CD4-positive, alpha-beta memory T cell (primary cell): Measurements from ENCODE around the gene HECA. TPM values are rescaled to one million over a fixed set of nuclear protein-coding genes. Genes with fewer than 3 reads are reported as not detected.

Experiments used
- CTCF ChIA-PET: fragments of 350-600 bp; sonication (Branson Sonifier 250); formaldehyde crosslinking; loops from one replicate; lab custom pipeline; 2021; ENCODE audit warnings: inconsistent platforms; ENCODE audit not compliant: partially characterized antibody; lab: Charles Lee
- POLR2A ChIA-PET: fragments of 350-600 bp; sonication (Branson Sonifier 250); formaldehyde crosslinking; loops from one replicate; lab custom pipeline; 2021; ENCODE audit not compliant: partially characterized antibody; lab: Charles Lee
- DNase-seq, 5 donors: peaks; one replicate each; pipeline versions ENCODE4 v3.0.0 to v3.0.0-alpha.2; 2020 to 2022; ENCODE audit warnings: mixed read lengths in 1 of 5
- H3K27ac ChIP-seq: one replicate; pipeline ENCODE4 v1.7.0; 2013; ENCODE audit warnings: low read depth, low read length
- H3K27me3 ChIP-seq: 2 replicates; pipeline ENCODE4 v1.7.0; 2013; ENCODE audit warnings: mild to moderate bottlenecking, low read length, moderate library complexity; ENCODE audit not compliant: insufficient read depth
- H3K36me3 ChIP-seq: 2 replicates; pipeline ENCODE4 v1.7.0; 2013; ENCODE audit warnings: mild to moderate bottlenecking, low read length, moderate library complexity; ENCODE audit not compliant: insufficient read depth
- H3K4me1 ChIP-seq: 2 replicates; pipeline ENCODE4 v1.7.0; 2013; ENCODE audit warnings: mild to moderate bottlenecking, low read length, moderate library complexity; ENCODE audit not compliant: insufficient read depth
- H3K4me3 ChIP-seq, 2 donors: one replicate each; pipeline ENCODE4 v1.7.0; 2013; ENCODE audit warnings: low read length in 2 of 2, mild to moderate bottlenecking in 1 of 2
- H3K9me3 ChIP-seq, 2 donors: one replicate each; pipeline ENCODE4 v1.7.0; 2013; ENCODE audit warnings: low read length in 2 of 2, control low read depth in 1 of 2; ENCODE audit not compliant: control insufficient read depth in 1 of 2
- H3K27ac Mint-ChIP-seq, 7 donors: one replicate each; pipeline ENCODE4 v1.8.0; 2020 to 2021; ENCODE audit warnings: mixed read lengths in 7 of 7, mild to moderate bottlenecking in 6 of 7, inconsistent platforms in 3 of 7, moderate library complexity in 3 of 7
- H3K27me3 Mint-ChIP-seq, 2 donors: one replicate each; pipeline ENCODE4 v1.8.0; 2020 to 2021; ENCODE audit warnings: mixed read lengths in 2 of 2
- H3K36me3 Mint-ChIP-seq, 2 donors: one replicate each; pipeline ENCODE4 v1.8.0; 2020 to 2021; ENCODE audit warnings: mixed read lengths in 2 of 2, inconsistent platforms in 1 of 2, mild to moderate bottlenecking in 1 of 2
- H3K4me1 Mint-ChIP-seq, 4 donors: one replicate each; pipeline ENCODE4 v1.8.0; 2020 to 2021; ENCODE audit warnings: mixed read lengths in 4 of 4, mild to moderate bottlenecking in 1 of 4
- H3K4me3 Mint-ChIP-seq, 8 donors: one replicate each; pipeline ENCODE4 v1.8.0; 2020 to 2021; ENCODE audit warnings: mixed read lengths in 8 of 8, mild to moderate bottlenecking in 7 of 8, moderate library complexity in 6 of 8, inconsistent platforms in 3 of 8
- H3K9me3 Mint-ChIP-seq, 8 donors: one replicate each; pipeline ENCODE4 v1.8.0; 2020 to 2021; ENCODE audit warnings: mixed read lengths in 8 of 8, mild to moderate bottlenecking in 5 of 8, inconsistent platforms in 3 of 8, moderate library complexity in 1 of 8
- intact Hi-C: fragments of 100-400 bp; cut with micrococcal nuclease; formaldehyde crosslinking; loops from one replicate; pipeline ENCODE4 v1.15.1; 2023
- polyA plus RNA-seq, 2 donors: library from polyadenylated mRNA; unstranded; fragments of 300-500 nt; fragmentation: Illumina TruSeq; gene quantifications; one replicate each; pipeline ENCODE4 v1.2.3, GENCODE V29; 2021
- total RNA-seq, 2 experiments: library from RNA; stranded (reverse); gene quantifications; one replicate each; pipeline ENCODE4 v1.2.3, GENCODE V29; 2021

The HECA gene
- total and polyA plus RNA-seq, 4 experiments from 2014 or later = 5.4 to 161 (median 83.2) TPM

DNA sequence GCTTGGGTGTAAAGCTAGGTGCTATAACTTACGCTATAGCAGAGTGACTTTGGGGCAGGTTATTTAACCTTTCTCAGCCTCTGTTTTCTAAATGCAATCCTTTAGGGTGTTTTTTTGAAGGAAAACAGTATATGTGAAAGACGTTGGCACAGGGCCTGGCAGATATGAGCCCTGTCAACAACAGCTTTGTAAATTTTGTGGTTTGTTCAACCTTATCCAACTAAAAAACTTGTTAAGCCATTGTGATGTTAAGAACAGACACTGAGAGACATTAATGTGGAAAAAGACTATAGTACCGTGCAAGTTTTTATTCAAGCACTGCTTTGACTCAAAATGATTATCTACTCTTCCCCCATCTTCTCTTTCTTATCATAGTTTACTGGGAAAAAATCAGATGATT is 8.2 kb downstream of the HECA start:
- H3K4me1 Mint-ChIP-seq = peaks cover 66 to 89% (median 77%) of the 10 kb centered on the region in 4 donors
- DNase-seq = no peak
- Histone ChIP-seq H3K4me3 (no peak overlapping the region), H3K4me1 (peaks cover 97% of the 10 kb centered on the region), H3K27ac (peak overlapping the region; percentile 1), H3K27me3 (no peaks in the 10 kb centered on the region), H3K36me3 (no peaks in the 10 kb centered on the region), H3K9me3 (no peaks in the 10 kb centered on the region)
- H3K27me3 Mint-ChIP-seq = no peaks in the 10 kb centered on the region
- peaks cover 11 to 23% of the 10 kb centered on the region in 2 donors for H3K36me3 Mint-ChIP-seq
- H3K4me3 Mint-ChIP-seq = peak overlapping the region; percentile 64 to 90 (median 79)
- peak overlapping the region; percentile 65 to 87 (median 74) for H3K27ac Mint-ChIP-seq
- H3K9me3 Mint-ChIP-seq = no peaks in the 10 kb centered on the region
- ChIA-PET POLR2A (interaction anchor here (0.8 to 5.4 kb wide), 15 partner anchors 9 to 370 kb away, joined by 3 to 88 read pairs (median 5); partner anchors contain the start of genes CCDC28A, CITED2 and HECA), CTCF (interaction anchor here (1.0 to 3.9 kb wide), 7 partner anchors 9 to 221 kb away, joined by 3 to 30 read pairs (median 5); no protein-coding TSS in a partner anchor)
- intact Hi-C loops = no loop called here

DNA sequence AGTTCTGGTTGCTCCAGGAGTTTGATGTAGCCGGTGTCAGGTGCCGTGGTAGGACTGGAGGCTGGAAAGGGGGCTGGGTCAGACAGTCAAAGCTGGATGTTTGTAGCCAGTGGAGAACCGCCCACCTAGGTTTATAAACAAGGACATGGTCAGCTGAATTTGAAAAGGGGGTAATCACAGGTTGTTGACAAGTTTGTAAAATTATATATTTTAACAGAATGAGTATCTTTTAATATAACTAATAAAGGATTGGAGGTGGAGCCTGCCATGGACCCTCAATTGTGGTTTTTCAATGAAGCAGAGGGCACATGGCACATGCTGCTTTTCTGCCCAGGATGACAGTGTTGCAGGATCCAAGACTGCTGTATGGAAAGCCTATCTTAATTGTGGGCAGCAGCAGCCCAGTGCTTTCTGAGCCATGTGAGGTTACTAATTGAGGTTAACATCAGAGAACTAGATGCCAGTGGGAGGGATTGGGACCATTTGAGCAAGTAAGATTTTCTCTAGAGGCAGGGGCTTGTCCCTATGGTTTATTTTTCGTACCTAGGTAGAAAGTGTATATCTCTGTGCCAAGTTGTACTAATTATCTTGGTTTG is 9.7 kb downstream of the HECA start:
- Histone ChIP-seq H3K9me3 (no peaks in the 10 kb centered on the region), H3K4me3 (peak overlapping the region in 1 of 2 donors; percentile 16), H3K4me1 (peaks cover 98% of the 10 kb centered on the region), H3K36me3 (no peaks in the 10 kb centered on the region), H3K27ac (peak overlapping the region; percentile 25), H3K27me3 (no peaks in the 10 kb centered on the region)
- Mint-ChIP-seq H3K27ac (peak overlapping the region; percentile 69 to 91 (median 83)), H3K9me3 (no peaks in the 10 kb centered on the region), H3K4me3 (peak overlapping the region; percentile 66 to 90 (median 82)), H3K4me1 (peaks cover 73 to 89% (median 81%) of the 10 kb centered on the region in 4 donors), H3K27me3 (no peaks in the 10 kb centered on the region), H3K36me3 (peaks cover 4 to 18% of the 10 kb centered on the region in 2 donors)
- CTCF ChIA-PET = interaction anchor here (0.7 to 3.9 kb wide), 8 partner anchors 11 to 225 kb away, joined by 3 to 30 read pairs (median 6); no protein-coding TSS in a partner anchor
- intact Hi-C loops = loop anchor here (1.0 kb wide), 1 partner anchor 10 kb away; no protein-coding TSS in a partner anchor
- POLR2A ChIA-PET = interaction anchor here (0.8 to 5.4 kb wide), 16 partner anchors 7 to 230 kb away, joined by 3 to 88 read pairs (median 7); partner anchors contain the start of genes CITED2, HECA, REPS1 and TXLNB
- DNase-seq = no peak

- Mint-ChIP-seq H3K4me3 (peak overlapping the region; percentile 66 to 90 (median 82)), H3K9me3 (no peaks in the 10 kb centered on the region), H3K36me3 (peaks cover 4 to 11% of the 10 kb centered on the region in 2 donors), H3K4me1 (peaks cover 75 to 89% (median 82%) of the 10 kb centered on the region in 4 donors), H3K27me3 (no peaks in the 10 kb centered on the region), H3K27ac (peak overlapping the region; percentile 69 to 91 (median 86))
- intact Hi-C loops = loop anchor here (1.0 kb wide), 3 partner anchors 9 to 16 kb away; no protein-coding TSS in a partner anchor
- peaks cover 97% of the 10 kb centered on the region for H3K4me1 ChIP-seq
- DNase-seq = no peak
- peak overlapping the region in 1 of 2 donors; percentile 11 for H3K4me3 ChIP-seq
- H3K27ac ChIP-seq = peak overlapping the region; percentile 50
- ChIA-PET POLR2A (interaction anchor here (0.9 to 5.4 kb wide), 13 partner anchors 8 to 229 kb away, joined by 3 to 88 read pairs (median 7); partner anchors contain the start of genes ABRACL, CITED2, HECA and REPS1), CTCF (interaction anchor here (0.8 to 3.9 kb wide), 8 partner anchors 9 to 224 kb away, joined by 3 to 30 read pairs (median 6); no protein-coding TSS in a partner anchor)
- no peaks in the 10 kb centered on the region for H3K36me3 ChIP-seq
- no peaks in the 10 kb centered on the region for H3K9me3 ChIP-seq
- H3K27me3 ChIP-seq = no peaks in the 10 kb centered on the region
Observed at GRCh38 chr6:139145661-139146060, 10.8 kb downstream of the HECA start.

- Mint-ChIP-seq H3K27me3 (no peaks in the 10 kb centered on the region), H3K36me3 (peaks cover 4 to 11% of the 10 kb centered on the region in 2 donors), H3K9me3 (no peaks in the 10 kb centered on the region), H3K4me3 (peak overlapping the region; percentile 66 to 90 (median 82)), H3K4me1 (peaks cover 80 to 94% (median 87%) of the 10 kb centered on the region in 4 donors), H3K27ac (peak overlapping the region; percentile 69 to 92 (median 86))
- Histone ChIP-seq H3K4me1 (peaks cover 97% of the 10 kb centered on the region), H3K27ac (peak overlapping the region; percentile 50), H3K27me3 (no peaks in the 10 kb centered on the region), H3K36me3 (no peaks in the 10 kb centered on the region), H3K4me3 (peak overlapping the region; percentile 39 to 40), H3K9me3 (no peaks in the 10 kb centered on the region)
- DNase-seq = no peak
- ChIA-PET CTCF (interaction anchor here (0.8 to 3.9 kb wide), 9 partner anchors 9 to 224 kb away, joined by 3 to 30 read pairs (median 5); no protein-coding TSS in a partner anchor), POLR2A (interaction anchor here (1.1 to 5.4 kb wide), 15 partner anchors 9 to 228 kb away, joined by 3 to 88 read pairs (median 5); partner anchors contain the start of genes ABRACL, CITED2, HECA and REPS1)
- intact Hi-C loops = loop anchor here (1.0 kb wide), 2 partner anchors 10 to 15 kb away; no protein-coding TSS in a partner anchor
Observed at GRCh38 chr6:139146317-139146726, 11.4 kb downstream of the HECA start.

- intact Hi-C loops = no loop called here
- no peaks in the 10 kb centered on the region for H3K9me3 ChIP-seq
- H3K36me3 ChIP-seq = no peaks in the 10 kb centered on the region
- ChIA-PET POLR2A (interaction anchor here (1.3 to 5.4 kb wide), 8 partner anchors 10 to 227 kb away, joined by 3 to 88 read pairs (median 4); partner anchors contain the start of genes CITED2 and TXLNB), CTCF (interaction anchor here (1.8 kb wide), 1 partner anchor 11 kb away, joined by 5 read pairs; no protein-coding TSS in a partner anchor)
- Mint-ChIP-seq H3K27ac (peak overlapping the region; percentile 65 to 92 (median 86)), H3K36me3 (peaks cover 0 to 7% of the 10 kb centered on the region in 2 donors), H3K27me3 (no peaks in the 10 kb centered on the region), H3K4me1 (peaks cover 87 to 100% (median 94%) of the 10 kb centered on the region in 4 donors), H3K9me3 (no peaks in the 10 kb centered on the region), H3K4me3 (peak overlapping the region; percentile 66 to 90 (median 82))
- DNase-seq = no peak
- no peak overlapping the region for H3K4me3 ChIP-seq
- H3K27ac ChIP-seq = peak overlapping the region; percentile 50
- H3K27me3 ChIP-seq = no peaks in the 10 kb centered on the region
- peaks cover 99% of the 10 kb centered on the region for H3K4me1 ChIP-seq
Observed at GRCh38 chr6:139147628-139148027, 12.7 kb downstream of the HECA start.

- Mint-ChIP-seq H3K4me1 (peaks cover 82 to 95% (median 88%) of the 10 kb centered on the region in 4 donors), H3K27ac (peak overlapping the region; percentile 31 to 91 (median 84)), H3K27me3 (no peaks in the 10 kb centered on the region), H3K9me3 (no peaks in the 10 kb centered on the region), H3K36me3 (peaks cover 0 to 2% of the 10 kb centered on the region in 2 donors), H3K4me3 (peak overlapping the region; percentile 52 to 87 (median 79))
- intact Hi-C loops = no loop called here
- Histone ChIP-seq H3K36me3 (no peaks in the 10 kb centered on the region), H3K27me3 (no peaks in the 10 kb centered on the region), H3K27ac (no peak overlapping the region), H3K4me3 (no peak overlapping the region), H3K4me1 (peaks cover 99% of the 10 kb centered on the region), H3K9me3 (no peaks in the 10 kb centered on the region)
- ChIA-PET CTCF (interaction anchor here (0.8 to 1.9 kb wide), 5 partner anchors 11 to 25 kb away, joined by 4 to 6 read pairs (median 5); no protein-coding TSS in a partner anchor), POLR2A (interaction anchor here (0.6 to 8.1 kb wide), 10 partner anchors 9 to 226 kb away, joined by 3 to 107 read pairs (median 4); partner anchors contain the start of genes CITED2 and HECA)
- DNase-seq = no peak
Observed at GRCh38 chr6:139148557-139149235, 13.8 kb downstream of the HECA start.
